Measurements from ENCODE around the gene WDR73.

Gene WDR73

DNA sequence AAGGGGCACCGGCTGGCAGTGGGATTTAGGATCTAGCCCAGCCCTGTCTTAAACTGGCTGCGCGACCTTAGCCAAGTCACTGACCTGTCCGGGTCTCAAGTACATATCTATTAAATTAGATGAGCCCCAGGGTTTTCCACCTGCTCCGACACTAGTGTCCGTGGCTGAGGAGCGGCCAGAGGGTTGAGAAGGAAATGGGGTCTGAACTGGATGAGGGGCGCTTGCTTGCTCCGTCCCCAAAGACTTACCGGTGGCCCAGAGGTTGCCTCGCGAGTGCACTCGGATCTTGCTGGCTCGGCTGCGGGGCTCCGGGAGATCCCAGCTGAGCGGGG lies 3.6 kb upstream of the WDR73 start:
- H3K4me3 ChIP-seq (ENCODE audit: low read depth, low read length), result peak overlapping the region; percentile 56
- TF ChIP-seq, protein P1, sequence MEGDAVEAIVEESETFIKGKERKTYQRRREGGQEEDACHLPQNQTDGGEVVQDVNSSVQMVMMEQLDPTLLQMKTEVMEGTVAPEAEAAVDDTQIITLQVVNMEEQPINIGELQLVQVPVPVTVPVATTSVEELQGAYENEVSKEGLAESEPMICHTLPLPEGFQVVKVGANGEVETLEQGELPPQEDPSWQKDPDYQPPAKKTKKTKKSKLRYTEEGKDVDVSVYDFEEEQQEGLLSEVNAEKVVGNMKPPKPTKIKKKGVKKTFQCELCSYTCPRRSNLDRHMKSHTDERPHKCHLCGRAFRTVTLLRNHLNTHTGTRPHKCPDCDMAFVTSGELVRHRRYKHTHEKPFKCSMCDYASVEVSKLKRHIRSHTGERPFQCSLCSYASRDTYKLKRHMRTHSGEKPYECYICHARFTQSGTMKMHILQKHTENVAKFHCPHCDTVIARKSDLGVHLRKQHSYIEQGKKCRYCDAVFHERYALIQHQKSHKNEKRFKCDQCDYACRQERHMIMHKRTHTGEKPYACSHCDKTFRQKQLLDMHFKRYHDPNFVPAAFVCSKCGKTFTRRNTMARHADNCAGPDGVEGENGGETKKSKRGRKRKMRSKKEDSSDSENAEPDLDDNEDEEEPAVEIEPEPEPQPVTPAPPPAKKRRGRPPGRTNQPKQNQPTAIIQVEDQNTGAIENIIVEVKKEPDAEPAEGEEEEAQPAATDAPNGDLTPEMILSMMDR (IDR thresholded peaks at IDR 0.05; ENCODE audit: low read depth, low read length), result no peak

DNA sequence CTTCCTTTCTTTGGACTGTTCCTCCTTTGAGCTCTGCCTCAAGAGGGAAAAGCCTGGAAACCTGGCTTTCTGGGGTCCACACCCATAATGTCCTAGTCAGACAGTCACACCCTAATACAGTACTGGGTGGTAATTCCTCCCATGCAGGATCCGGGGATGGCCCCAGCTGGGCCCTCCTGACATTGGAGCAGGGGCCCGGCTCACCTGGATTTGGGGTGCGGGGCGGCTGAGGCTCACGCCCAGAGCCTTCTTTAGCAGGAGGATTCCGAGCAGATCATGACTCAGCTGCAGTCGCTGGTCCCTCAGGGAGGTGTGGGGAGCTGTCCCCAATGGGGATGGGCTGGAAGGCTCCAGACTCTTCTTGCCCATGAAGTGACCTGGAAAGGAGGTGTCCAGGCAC lies 2.9 kb upstream of the WDR73 start:
- TF ChIP-seq, protein P1 (IDR thresholded peaks at IDR 0.05; ENCODE audit: low read depth, low read length), result no peak
- no peak overlapping the region for H3K4me3 ChIP-seq (ENCODE audit: low read depth, low read length)

DNA sequence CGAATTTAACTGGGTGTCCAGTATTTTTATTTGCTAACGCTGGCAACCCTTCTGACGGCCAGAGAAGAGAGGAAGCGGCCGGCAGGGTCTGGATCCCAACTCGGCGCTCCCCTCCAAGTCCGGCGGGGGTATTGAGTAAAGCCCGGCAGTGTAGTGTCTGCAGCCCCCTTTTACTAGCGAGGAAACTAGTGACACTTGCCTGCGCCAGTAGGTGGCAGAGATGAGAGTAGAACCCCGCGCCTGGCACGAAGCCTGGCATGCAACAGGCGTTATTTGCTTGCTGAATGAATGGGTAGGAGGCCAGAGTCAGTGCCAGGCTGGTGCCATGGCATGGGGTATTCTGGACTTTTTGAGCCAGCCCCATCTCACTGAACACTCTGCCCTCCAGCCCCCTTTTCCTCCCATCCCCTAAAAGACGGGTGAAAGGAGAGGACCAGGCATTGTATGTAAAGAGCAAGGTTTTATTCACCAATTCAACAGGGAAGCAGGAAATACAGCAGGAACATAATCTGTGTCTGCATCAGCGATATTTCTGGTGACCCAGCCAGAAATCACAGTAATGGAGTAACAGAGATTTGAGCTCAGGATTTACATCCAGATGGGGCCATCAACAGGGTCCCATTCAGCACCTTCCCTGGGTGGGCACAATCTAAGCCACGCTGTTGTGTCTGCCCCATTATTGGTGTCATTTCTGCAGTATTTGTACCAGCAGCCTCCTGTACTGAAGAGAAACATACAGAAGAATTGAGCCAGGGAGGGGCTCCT lies 788 bp upstream of the WDR73 start:
- TF ChIP-seq, protein P1 (IDR thresholded peaks at IDR 0.05; ENCODE audit: low read depth, low read length), result peak; percentile 67
- H3K4me3 ChIP-seq (ENCODE audit: low read depth, low read length), result peak overlapping the region; percentile 94

DNA sequence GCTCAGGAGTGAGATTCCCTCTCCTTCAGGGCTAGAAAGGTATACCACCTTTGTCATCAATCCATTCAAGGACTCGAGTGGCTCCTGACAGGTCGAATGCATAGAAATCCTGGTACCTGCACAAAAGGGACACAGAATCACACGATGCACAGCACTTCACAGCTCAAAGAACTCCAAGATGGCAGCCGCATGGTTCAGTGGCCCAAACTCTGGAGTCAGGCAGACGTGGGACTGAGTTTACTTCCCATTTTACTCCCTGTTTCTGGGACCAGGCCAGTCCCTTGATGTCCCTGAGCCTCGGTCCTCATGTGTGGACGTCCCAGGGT lies 536 bp downstream of the WDR73 start:
- H3K4me3 ChIP-seq (ENCODE audit: low read depth, low read length), result peak overlapping the region; percentile 94
- TF ChIP-seq, protein P1 (IDR thresholded peaks at IDR 0.05; ENCODE audit: low read depth, low read length), result no peak

DNA sequence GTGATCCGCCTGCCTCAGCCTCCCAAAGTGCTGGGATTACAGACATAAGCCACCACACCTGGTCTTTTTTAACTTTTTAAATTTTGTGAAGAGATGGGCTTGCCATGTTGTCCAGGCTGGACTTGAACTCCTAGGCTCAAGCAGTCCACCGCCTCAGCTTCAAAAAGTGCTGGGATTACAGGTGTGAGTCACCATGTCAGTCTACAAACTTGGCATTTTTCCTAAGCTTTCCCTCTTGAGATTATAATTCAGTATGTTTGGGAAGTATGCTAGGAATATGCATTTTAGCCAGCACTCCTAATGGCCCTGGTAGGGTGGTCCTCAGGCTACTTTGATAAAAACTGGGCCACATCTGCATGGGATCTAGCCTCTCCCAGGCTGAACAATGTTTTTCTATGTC lies 4.4 kb downstream of the WDR73 start:
- no peak overlapping the region for H3K4me3 ChIP-seq (ENCODE audit: low read depth, low read length)
- TF ChIP-seq, protein P1 (IDR thresholded peaks at IDR 0.05; ENCODE audit: low read depth, low read length), result no peak

DNA sequence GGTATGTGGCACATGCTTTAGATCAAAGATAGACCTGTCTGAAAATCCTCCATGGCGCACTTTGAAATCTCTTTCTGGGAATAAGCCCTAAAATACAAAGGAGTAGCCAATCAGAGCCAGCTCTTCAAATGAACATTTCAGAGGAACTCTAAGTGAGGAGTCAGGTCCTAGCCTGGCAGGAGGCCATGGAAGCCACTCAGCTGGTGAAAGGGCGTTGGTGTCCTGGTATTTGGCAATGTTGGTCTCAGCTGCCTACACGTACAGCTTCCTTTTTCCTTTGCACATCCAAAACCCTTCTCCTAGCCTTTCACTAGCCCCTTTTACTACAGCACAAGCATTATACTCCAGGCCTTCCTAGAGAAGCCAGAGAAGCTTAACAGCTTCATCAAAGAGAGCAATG lies 5.5 kb downstream of the WDR73 start:
- TF ChIP-seq, protein P1 (IDR thresholded peaks at IDR 0.05; ENCODE audit: low read depth, low read length), result no peak
- no peak overlapping the region for H3K4me3 ChIP-seq (ENCODE audit: low read depth, low read length)

DNA sequence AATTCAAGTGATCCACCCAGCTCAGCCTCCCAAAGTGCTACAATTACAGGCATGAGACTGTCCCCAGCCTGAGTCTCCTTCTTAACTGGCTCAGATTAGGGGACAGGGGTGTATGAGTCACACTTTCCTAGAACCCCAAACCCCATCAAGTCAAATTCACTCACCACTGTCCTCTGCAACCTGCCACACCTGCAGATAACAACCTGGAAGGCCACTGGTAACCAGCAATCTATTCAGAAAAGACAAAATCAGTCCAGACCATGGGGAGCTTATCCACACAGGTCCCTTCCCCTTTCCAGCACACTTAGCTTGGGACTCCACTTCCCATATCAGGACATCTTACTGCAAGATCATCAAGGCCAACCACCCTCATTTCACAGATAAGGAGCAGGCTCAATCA lies 6.4 kb downstream of the WDR73 start:
- TF ChIP-seq, protein P1 (IDR thresholded peaks at IDR 0.05; ENCODE audit: low read depth, low read length), result no peak
- no peak overlapping the region for H3K4me3 ChIP-seq (ENCODE audit: low read depth, low read length)

Measured in WI38 (cell line).